DMS153 treated with DMSO at 0.1 percent for 48 hours (cell line): ENCODE measurements around the gene ACVR1B.

Source experiments
- DNase-seq: peaks from one replicate; lab custom pipeline; 2025; ENCODE audit not compliant: unreplicated experiment; lab: John Stamatoyannopoulos, UW

Gene ACVR1B

DNA sequence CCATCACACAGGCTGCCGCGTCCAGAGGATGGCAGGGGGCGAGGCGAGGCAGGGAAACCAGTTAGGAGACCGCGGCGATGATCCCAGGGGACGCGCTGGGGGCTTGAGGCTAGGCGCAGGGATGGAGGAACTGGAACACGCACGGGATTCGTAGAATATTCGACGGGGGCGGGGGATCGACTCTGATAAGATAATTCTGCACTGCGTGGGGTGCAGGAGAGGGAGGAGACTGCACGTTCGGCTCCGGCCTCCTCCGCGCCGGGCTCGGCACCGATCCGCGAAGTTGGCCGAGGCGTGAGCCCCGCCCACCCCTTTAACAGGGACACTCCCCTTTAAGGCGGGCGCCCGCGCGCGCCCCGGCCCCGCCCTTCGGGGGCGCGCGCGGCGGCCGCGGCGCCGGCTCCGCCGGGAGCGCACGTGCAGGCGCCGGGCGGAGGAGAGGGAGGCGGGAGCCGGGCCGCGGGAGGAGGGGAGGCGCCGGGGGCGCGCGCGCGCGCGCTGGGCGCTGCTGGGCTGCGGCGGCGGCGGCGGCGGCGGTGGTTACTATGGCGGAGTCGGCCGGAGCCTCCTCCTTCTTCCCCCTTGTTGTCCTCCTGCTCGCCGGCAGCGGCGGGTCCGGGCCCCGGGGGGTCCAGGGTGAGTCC lies at the start of gene ACVR1B:
TSS of gene ACVR1B (plus strand) at position 501 of the 644 bp plus-strand sequence. CDS start at position 546, 45 bp downstream.
- DNase-seq, result peak; percentile 83

DNA sequence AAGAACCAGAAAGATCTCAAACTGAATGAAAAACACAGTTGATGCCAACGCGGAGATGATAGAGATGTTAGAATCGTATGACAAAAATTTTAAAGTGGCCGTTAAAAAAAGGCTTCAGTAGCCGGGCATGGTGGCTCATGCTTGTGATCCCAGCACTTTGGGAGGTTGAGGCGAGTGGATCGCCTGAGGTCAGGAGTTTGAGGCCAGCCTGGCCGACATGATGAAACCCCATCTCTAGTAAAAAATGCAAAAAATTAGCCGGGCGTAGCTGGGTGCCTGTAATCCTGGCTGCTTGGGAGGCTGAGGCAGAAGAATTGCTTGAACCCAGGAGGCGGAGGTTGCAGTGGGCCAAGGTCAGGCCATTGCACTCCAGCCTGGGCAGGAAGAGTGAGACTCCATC lies 49.6 kb upstream of the ACVR1B start:
- no peak for DNase-seq

DNA sequence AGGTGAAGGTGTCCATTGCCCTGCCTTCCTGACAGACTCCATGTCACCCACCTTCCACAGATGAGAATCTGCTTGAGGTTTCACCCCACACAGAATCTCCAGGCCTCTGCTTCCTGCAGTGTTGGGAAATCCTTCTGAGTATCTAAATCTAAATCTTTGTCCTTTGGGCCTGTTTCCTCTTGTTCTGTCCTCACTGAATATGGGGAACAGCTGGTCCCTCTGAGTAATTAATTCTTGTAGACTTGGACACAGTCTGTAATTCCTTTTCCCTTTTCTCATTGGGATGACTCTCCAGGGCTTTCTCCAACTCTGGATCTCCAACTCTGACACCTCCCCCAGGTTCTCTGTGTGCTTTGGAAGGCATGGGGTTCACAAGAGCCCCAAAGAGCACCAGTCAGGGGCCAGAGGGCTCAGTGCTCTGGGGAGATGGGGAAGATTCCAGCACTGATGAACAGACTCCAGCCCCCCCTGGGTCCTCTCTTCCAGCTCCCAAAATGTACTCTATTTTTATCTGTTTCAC lies 46.5 kb upstream of the ACVR1B start:
- no peak for DNase-seq

DNA sequence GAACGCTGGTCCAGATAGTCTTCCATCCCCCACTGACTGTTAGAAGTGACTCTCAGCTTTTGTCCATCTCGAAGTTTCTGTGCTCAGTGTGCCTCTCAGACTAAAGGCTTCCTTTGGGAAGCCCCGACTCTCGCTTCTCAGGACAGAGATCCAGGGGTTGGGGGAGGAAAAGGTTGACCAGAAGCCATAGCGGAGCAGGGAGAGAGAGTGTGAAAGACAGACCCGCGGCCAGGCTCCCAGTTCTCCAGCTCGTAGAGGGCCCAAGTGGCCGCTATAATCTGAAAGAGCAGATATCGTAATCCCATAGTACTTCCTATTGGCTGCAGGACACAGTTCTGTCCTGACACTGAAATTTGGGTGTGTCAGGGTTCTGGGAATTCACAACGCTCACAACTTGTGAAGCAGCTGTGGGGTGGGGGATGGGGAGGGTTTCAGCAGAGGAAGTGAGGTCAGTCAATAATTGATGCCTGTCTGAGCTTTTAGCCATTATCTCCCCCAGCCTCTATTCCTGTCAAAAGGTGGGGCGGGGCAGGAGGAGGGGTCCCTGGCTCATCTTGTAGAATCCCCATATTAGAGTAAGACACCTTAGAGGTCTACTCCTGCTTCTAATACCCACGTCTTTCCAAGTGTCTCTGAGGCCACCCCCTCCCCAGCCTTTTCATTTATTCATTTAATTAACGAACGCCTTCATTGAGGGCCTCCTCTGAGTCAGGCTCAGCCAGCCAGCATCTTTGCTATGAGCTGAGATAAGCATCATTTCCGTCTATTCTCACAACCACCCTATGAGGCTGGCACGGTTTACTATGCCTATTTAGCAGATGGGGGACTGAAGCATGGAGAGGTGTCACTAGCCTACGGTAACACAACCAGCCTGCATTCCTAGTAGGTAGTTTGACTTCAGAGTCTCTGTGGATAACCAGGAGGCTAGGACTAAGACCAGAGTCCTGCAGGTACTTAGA lies 45.7 kb upstream of the ACVR1B start:
- DNase-seq, result no peak

DNA sequence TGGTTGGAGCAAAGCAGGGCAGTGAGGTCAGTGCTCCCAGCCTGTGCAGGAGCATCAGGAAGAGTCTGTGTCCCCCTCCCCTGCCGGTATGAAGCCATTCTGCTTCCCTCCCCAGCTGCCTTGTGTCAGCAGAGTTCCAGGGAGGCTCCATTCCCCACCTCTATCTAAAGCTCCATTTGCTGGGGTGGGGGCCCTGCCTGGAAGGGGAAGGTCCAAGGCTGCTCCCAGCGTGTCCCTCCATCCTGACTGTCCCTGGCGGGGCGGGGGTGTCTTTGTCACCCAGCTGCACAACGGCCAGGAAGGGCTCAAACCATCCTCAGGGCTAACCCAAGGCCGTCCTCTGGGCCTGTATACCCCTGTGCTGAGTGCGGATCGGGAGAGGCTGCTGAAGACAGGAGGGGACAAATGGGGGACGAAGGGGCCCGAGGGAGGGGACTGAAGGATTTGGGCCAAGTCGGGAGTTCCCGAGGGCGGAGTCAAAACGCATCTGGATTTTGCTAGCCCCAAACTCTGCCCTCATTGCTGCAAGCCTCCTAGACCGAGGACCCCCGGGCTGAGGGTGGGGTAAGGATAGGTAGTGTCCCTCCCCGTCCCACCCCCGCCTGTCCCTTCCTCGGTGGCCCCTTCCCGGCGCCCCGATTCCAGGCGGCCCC lies 44.9 kb upstream of the ACVR1B start:
- DNase-seq, result no peak

DNA sequence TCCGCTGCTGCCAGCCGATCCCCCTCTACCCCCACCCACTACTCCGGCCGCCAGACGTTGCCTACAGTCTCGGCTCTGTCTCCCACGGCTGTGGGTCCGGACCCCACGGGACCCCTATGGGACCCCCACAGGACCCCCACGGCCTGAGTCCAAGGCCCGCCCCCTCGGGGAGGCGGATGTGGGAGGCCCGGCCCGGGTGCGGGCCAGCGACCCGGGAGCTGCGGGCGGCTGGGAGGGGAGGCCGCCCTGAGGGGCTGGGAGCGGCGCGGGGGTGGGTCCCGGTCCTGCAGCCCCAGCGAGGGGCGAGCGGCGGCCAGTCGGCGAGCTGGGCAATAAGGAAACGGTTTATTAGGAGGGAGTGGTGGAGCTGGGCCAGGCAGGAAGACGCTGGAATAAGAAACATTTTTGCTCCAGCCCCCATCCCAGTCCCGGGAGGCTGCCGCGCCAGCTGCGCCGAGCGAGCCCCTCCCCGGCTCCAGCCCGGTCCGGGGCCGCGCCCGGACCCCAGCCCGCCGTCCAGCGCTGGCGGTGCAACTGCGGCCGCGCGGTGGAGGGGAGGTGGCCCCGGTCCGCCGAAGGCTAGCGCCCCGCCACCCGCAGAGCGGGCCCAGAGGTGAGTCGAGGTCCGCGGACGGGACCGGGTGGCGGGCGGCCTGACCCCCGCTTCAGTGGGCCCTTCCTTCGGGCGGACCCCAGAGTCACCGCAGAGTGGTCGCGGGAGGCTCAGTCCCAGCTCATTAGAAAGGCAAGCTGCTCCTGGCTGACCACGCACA lies 44.2 kb upstream of the ACVR1B start, which contains the start of gene ACVRL1:
TSS of gene ACVRL1 (plus strand) at position 422 of the 773 bp plus-strand sequence. CDS start 4,971 bp downstream, outside the sequence.
- DNase-seq, result no peak

DNA sequence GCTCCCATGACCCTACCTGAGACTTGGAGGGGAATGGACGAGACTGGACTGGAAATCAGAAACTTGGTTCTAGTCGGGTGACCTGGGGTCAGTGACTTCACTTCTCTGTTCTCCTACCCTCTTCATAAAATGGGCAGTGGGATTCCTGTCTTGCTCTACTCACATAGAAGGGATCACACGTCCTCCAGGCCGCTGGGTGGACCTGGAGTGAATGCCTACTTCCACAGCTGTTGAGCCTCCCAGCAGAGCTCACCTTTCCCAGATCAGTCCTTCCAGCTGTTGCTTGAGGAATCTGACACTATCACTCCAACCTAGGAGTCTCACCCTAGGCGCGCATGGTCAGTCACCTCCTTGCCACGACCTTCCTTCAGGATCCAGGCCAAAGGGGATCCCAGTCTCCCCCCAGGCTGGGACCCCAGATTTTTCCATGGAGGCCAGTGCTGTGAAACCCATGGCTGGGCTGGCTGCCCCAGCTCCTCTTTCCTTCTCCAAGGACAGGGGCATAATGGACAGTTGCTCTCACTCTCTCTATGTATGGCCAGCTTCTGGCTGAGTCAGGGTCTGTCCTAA lies 43.6 kb upstream of the ACVR1B start:
- DNase-seq, result no peak

DNA sequence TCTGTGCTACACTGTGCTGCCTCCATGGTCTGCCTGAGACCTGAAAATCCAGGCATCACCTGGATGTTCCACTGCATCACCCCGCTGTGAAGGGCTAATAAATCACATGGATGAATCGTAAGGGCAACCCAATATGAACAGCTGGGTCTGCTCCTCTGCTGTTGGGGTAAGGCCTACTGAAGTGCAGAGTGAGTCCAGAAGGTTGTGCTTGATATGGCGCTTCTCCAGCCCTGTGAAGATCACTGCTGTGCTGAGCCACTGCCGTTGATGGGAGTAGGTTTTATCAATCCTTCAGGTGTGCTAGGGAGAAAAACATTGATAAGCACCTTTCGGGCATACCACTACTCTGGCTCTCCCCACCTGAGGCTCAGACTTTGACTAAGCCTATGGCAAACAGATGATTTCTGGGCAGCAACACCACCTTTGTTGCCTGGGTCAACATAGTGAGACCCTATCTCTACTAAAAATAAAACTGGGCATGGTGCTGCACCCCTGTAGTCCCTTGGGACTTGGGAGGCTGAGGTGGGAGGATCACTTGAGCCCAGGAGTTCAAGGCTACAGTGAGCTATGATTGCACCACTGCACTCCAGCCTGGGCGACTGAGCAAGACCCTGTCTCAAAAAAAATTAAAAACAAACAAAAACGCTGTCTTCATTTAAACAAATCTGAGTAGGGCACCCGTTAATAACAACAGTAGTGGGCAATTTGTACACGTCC lies 42.5 kb upstream of the ACVR1B start:
- DNase-seq, result no peak

DNA sequence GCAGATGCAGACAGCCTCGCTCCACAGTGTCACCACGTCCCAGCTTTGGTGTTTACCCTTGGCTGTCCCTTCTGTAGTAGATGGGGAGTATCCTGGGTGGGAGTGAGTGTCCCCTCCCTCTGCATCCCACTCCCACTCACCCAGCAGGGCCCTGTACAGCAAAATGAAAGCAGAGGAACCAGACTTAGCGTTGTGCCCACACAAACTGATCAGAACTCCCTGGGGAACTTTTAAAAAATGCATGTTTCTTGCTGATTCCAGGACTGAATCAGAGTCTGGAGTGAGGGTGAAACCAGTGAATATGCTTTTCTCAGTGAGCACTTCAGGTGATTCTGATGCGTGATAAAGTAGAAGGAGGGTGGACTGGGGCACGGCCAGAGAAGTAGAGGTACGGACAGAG lies 41.3 kb upstream of the ACVR1B start:
- no peak for DNase-seq

DNA sequence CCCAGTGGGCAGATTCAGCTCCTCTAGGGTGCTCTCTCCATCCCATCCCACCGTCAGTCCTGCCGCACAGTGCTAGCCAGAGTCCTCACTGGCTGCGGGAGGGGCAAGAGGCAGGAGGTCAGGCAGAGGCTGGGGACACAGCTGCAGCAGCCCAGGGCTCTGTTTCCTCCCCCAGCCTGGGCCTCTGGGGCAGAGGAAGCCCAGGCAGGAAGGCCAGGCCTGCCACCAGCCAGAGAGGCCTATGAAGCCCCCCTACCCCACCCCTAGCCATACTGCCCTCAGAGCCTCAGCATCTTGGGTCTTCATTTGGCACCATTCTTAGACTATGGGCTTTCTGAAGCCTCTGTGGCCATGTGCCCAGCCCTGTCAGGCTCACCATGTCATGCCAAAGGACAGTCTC lies 40.8 kb upstream of the ACVR1B start:
- DNase-seq, result no peak

DNA sequence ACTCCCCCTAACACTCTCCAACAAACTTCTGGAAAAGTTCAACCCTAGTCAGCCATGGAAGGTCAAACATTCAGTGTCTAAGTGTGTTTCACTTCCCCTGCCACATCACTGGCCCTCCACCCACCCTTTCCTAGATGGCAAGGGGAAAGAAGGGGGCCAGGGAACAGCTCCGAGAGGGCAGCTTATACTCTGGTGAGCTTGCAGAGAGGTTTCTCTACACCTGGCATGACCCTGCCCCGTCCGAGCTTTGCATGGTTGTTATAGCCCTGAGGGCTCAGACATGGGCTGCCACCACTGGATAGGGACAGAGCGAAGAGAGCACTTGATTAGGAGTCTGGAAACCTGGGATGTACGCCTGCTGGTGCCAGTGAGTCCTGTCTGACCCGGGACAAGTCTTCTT lies 40.2 kb upstream of the ACVR1B start:
- DNase-seq, result no peak

DNA sequence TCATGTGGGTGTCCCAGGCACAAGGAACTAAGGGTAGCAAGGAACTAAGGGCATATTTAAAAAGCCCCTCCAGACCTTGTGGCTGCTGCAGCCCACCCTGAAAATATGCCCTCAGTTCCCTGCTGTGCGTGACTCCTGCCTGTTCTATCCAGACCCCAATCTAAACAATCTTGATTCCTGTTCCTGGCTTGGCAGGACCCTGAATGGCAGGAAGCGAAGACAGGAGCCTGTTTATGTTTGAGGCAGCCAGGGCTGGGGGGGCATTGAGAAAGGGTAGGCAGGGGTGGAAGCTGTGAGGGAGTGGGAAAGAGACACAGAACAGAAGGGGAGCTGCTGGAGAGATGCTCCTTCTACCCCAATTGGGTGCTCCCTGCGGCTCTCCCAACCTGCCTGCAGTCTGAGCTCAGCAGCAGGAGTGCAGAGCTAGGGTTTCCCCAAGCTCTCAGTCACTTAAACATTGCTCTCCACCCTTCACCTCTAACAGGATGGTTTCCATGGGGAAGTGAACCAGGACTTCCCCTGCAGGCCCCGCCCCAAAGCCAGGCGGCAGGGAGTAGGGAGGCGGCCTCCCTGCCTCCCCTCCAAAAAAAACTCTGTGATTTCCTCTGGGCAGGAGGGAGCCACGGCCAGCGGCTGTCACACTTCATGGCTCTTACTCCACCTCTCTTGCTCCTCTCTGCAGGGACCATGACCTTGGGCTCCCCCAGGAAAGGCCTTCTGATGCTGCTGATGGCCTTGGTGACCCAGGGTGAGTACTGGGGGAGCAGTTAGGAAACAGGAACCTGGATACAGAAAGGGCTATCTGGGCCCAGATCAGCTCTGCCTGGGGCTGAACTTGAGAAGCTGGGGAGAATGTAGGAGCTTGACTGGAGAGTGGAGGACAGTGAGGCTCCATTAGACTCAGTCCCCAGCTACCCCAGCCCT lies 39.4 kb upstream of the ACVR1B start:
- DNase-seq, result no peak

DNA sequence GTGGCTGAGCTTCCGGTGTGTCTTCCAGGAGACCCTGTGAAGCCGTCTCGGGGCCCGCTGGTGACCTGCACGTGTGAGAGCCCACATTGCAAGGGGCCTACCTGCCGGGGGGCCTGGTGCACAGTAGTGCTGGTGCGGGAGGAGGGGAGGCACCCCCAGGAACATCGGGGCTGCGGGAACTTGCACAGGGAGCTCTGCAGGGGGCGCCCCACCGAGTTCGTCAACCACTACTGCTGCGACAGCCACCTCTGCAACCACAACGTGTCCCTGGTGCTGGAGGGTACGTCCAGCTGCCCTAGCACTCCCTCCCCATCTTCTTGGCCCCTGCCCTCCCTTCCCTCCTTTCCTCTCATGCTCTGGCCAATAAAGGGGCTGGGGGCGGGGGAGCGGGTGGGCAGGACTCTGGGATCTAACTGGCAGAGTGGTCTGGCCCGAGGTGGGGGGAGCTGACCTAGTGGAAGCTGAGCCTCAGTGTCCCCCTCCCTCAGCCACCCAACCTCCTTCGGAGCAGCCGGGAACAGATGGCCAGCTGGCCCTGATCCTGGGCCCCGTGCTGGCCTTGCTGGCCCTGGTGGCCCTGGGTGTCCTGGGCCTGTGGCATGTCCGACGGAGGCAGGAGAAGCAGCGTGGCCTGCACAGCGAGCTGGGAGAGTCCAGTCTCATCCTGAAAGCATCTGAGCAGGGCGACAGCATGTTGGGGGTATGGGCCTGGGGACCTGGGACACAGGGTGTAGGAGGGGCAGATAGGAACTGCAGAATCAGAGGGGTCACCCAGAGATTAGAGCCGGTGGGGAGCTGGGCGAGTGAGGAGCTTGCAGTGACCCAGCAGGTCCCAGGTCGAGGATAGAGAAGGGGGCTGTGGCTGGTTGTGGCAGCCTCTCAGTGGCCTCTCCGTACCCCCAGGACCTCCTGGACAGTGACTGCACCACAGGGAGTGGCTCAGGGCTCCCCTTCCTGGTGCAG lies 38.1 kb upstream of the ACVR1B start:
- no peak for DNase-seq

DNA sequence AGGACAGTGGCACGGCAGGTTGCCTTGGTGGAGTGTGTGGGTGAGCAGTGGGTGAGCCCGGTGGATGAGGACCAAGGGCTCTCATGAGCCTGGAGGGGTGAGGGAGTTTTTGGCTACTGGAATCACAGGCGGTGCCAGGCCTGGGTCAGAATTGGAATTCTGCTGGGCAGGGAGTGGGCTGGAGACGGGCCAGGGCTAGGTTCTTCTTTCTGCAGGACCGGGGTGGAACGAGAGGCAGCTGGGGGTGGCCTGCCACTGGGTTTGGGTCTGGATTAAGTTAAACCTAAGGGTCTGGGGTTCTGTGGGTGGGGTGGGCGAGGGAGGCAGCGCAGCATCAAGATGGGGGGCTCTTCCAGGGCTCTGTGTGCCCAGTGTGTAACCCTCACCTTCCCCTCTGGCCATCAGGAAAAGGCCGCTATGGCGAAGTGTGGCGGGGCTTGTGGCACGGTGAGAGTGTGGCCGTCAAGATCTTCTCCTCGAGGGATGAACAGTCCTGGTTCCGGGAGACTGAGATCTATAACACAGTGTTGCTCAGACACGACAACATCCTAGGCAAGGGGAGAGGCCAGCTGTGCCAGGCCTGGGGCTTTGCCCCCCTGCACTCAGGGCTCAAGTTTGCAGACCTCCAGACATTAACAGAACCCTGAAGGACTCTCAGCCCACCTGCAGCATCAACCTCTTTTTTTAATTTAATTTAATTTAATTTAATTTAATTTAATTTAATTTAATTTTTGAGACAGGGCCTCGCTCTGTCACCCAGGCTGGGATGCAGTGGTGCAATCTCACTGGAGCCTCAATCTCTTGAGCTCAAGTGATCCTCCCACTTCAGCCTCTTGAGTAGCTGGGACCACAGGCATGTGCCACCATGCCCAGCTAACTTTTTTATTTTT lies 37.2 kb upstream of the ACVR1B start:
- DNase-seq, result no peak

DNA sequence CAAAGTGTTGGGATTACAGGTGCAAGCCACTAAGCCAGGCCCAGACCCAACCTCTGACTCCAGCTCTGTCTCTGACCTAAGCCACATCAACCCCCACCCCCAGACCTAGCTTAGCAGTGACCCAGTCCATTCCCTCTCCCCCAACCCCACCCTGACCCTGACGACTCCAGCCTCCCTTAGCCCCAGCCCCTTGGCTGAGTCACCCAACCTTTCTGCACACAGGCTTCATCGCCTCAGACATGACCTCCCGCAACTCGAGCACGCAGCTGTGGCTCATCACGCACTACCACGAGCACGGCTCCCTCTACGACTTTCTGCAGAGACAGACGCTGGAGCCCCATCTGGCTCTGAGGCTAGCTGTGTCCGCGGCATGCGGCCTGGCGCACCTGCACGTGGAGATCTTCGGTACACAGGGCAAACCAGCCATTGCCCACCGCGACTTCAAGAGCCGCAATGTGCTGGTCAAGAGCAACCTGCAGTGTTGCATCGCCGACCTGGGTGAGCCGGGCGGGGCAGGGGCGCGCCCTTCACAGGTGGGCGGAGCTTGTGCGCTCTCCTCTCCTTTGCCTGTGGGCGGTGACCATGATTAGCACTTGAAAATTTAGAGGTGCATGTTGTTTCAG lies 36.4 kb upstream of the ACVR1B start:
- DNase-seq, result no peak

DNA sequence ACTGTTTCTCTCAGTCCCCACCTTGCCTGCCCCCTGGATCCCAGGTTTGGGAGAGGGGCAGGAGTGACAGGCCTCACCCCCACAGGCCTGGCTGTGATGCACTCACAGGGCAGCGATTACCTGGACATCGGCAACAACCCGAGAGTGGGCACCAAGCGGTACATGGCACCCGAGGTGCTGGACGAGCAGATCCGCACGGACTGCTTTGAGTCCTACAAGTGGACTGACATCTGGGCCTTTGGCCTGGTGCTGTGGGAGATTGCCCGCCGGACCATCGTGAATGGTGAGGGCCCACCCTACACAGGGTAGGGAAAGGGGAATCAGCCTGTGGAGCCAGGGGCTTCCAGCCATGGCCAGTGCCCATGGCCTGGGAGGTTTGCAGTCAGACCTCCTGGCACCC lies 35.5 kb upstream of the ACVR1B start:
- no peak for DNase-seq
